ENCODE results near the gene FSIP1.
"Not testable (repeated sequence)": the region's sequence is repeated elsewhere in the genome, so short reads cannot be mapped to it uniquely, and the experiment has no call there.

FSIP1 gene

GRCh38 chr15:39819533-39819932 lies 36.9 kb upstream of the FSIP1 start:
- no peak overlapping the region for H3K4me3 ChIP-seq (ENCODE audit: low read depth, low read length)
- ChIA-PET POLR2A (no interaction called here), CTCF (interaction anchor here (1.2 to 1.5 kb wide), 4 partner anchors 9 to 31 kb away, joined by 3 to 6 read pairs (median 4); no protein-coding TSS in a partner anchor)
- no peak for DNase-seq (ENCODE audit: low read depth, low spot score)
- no peak for TF ChIP-seq CTCF (IDR thresholded peaks at IDR 0.05; ENCODE audit: insufficient read depth, low read length, missing control alignments)

GRCh38 chr15:39817892-39818291 lies 35.3 kb upstream of the FSIP1 start:
- no peak for TF ChIP-seq CTCF (IDR thresholded peaks at IDR 0.05; ENCODE audit: insufficient read depth, low read length, missing control alignments)
- DNase-seq (ENCODE audit: low read depth, low spot score): no peak
- POLR2A ChIA-PET: no interaction called here
- H3K4me3 ChIP-seq (ENCODE audit: low read depth, low read length): no peak overlapping the region
- CTCF ChIA-PET: interaction anchor here (1.1 kb wide), 1 partner anchor 287 kb away, joined by 3 read pairs; no protein-coding TSS in a partner anchor

GRCh38 chr15:39814489-39814888 lies 31.8 kb upstream of the FSIP1 start:
- ChIA-PET POLR2A (no interaction called here), CTCF (interaction anchor here (1.9 kb wide), 1 partner anchor 14 kb away, joined by 5 read pairs; no protein-coding TSS in a partner anchor)
- DNase-seq (ENCODE audit: low read depth, low spot score): no peak
- TF ChIP-seq CTCF (IDR thresholded peaks at IDR 0.05; ENCODE audit: insufficient read depth, low read length, missing control alignments): no peak
- no peak overlapping the region for H3K4me3 ChIP-seq (ENCODE audit: low read depth, low read length)

GRCh38 chr15:39812651-39813050 lies 30.0 kb upstream of the FSIP1 start:
- CTCF ChIA-PET; POLR2A ChIA-PET; DNase-seq (ENCODE audit: low read depth, low spot score); H3K4me3 ChIP-seq (ENCODE audit: low read depth, low read length): not testable (repeated sequence)

- CTCF ChIA-PET: no interaction called here
- no peak for TF ChIP-seq CTCF (IDR thresholded peaks at IDR 0.05; ENCODE audit: insufficient read depth, low read length, missing control alignments)
- H3K4me3 ChIP-seq (ENCODE audit: low read depth, low read length): no peak overlapping the region
- DNase-seq (ENCODE audit: low read depth, low spot score): no peak
- POLR2A ChIA-PET: no interaction called here
Observed at GRCh38 chr15:39808909-39809308, 26.3 kb upstream of the FSIP1 start.

- no peak for DNase-seq (ENCODE audit: low read depth, low spot score)
- no peak overlapping the region for H3K4me3 ChIP-seq (ENCODE audit: low read depth, low read length)
- TF ChIP-seq CTCF (IDR thresholded peaks at IDR 0.05; ENCODE audit: insufficient read depth, low read length, missing control alignments): no peak
- POLR2A ChIA-PET: no interaction called here
- CTCF ChIA-PET: no interaction called here
Observed at GRCh38 chr15:39807791-39808190, 25.1 kb upstream of the FSIP1 start.

- CTCF ChIA-PET: no interaction called here
- H3K4me3 ChIP-seq (ENCODE audit: low read depth, low read length): no peak overlapping the region
- TF ChIP-seq CTCF (IDR thresholded peaks at IDR 0.05; ENCODE audit: insufficient read depth, low read length, missing control alignments): no peak
- no peak for DNase-seq (ENCODE audit: low read depth, low spot score)
- POLR2A ChIA-PET: no interaction called here
Observed at GRCh38 chr15:39804026-39804425, 21.4 kb upstream of the FSIP1 start.
